Measurements from ENCODE around the gene CFAP65.

CFAP65 gene

DNA sequence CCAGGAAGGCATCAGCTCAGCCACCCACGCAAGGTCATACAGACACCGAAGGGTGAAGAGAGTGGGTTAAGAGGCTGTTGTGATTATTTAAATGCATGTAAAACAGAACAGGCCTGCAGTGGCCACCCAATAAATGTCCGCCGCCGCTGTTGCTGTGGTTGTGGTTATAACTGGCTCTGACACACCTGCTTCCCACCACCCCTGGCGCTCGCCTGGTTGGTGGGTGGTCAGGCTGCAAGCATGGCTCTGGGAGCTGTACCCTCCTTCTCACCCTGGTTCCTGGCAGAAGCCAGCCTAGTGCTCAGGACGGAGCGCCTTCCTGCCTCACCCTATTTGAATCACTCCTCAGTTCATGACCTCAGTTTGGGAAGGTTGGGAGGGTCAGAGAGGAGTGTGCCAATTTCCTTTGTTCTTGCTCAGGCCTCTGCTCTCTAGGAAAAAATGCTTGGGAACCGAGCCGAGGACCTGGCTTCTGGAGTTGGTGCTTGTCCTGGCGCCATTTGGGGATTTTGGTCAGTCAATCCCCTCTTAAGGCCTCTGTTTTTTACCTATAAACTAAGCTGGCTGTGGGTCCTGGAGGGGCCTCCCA lies 42.8 kb downstream of the CFAP65 start:
- Histone ChIP-seq H4K8ac (ENCODE audit: low read depth, low read length) (no peak overlapping the region), H3K4me1 (ENCODE audit: control insufficient read depth in 1 of 2, insufficient read depth in 2 of 2, low read length in 2 of 2) (peaks cover 23 to 30% of the 10 kb centered on the region in 2 experiments), H3K79me1 (ENCODE audit: low read length) (no peaks in the 10 kb centered on the region), H2BK120ac (ENCODE audit: insufficient read depth, low read length, poor library complexity) (no peak overlapping the region), H2AK5ac (ENCODE audit: low read length) (no peak overlapping the region), H3K36me3 (ENCODE audit: control insufficient read depth in 1 of 2, insufficient read depth in 2 of 2, low read length in 2 of 2) (no peaks in the 10 kb centered on the region), H3K4ac (ENCODE audit: low read depth, low read length) (no peak overlapping the region), H4K91ac (ENCODE audit: low read depth, low read length) (no peak overlapping the region), H3K27me3 (ENCODE audit: insufficient read depth, low read length) (peaks cover 63% of the 10 kb centered on the region), H3K9me3 (ENCODE audit: insufficient read depth, low read depth, low read length) (peaks cover 4% of the 10 kb centered on the region), H3K4me2 (ENCODE audit: low read length) (no peak overlapping the region), H2AFZ (ENCODE audit: insufficient read depth, low read length, poor library complexity) (no peak overlapping the region), H2BK5ac (ENCODE audit: low read depth, low read length, poor library complexity) (no peak overlapping the region), H3K4me3 (ENCODE audit: low read depth, low read length) (no peak overlapping the region), H3K27ac (ENCODE audit: low read depth, low read length) (no peak overlapping the region), H4K12ac (ENCODE audit: low read depth, low read length) (no peak overlapping the region), H2BK12ac (ENCODE audit: low read length) (no peak overlapping the region), H3K14ac (ENCODE audit: low read length) (no peak overlapping the region), H3K9ac (ENCODE audit: low read length) (no peak overlapping the region), H3K23ac (ENCODE audit: low read length) (no peak overlapping the region), H3K79me2 (ENCODE audit: control insufficient read depth, insufficient read depth, low read length, poor library complexity) (no peaks in the 10 kb centered on the region), H3K18ac (ENCODE audit: low read length) (no peak overlapping the region)
- WGBS (ENCODE audit: extremely low coverage, insufficient coverage, insufficient read length), result no CpG with 5 or more reads among the region's 12 CpGs
- no peak for DNase-seq

DNA sequence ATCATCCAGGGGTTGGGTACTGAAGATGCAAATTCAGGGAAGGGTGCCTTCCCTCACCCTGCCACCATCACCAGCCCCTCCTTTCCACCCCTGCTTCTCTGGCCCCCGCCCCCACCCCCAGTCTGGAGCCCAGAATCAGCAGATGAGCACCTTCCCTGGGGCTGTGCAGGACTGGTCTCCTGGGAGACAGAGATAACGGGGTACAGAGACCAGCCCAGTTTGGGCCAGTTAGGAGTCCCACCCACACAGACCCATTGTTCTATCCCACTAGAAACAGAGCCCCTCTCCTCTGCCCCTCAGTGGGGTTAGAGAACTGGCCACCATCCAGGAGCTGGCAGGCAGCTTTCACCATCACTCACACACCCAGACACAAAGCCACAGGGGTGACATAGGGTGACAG lies 43.6 kb downstream of the CFAP65 start:
- no peak overlapping the region for H3K4me3 ChIP-seq (ENCODE audit: low read depth, low read length)
- WGBS (ENCODE audit: extremely low coverage, insufficient coverage, insufficient read length), result no CpG with 5 or more reads among the region's 2 CpGs
- peaks cover 63% of the 10 kb centered on the region for H3K27me3 ChIP-seq (ENCODE audit: insufficient read depth, low read length)
- no peak overlapping the region for H3K18ac ChIP-seq (ENCODE audit: low read length)
- H3K79me2 ChIP-seq (ENCODE audit: control insufficient read depth, insufficient read depth, low read length, poor library complexity), result no peaks in the 10 kb centered on the region
- no peaks in the 10 kb centered on the region for H3K79me1 ChIP-seq (ENCODE audit: low read length)
- H3K36me3 ChIP-seq (ENCODE audit: control insufficient read depth in 1 of 2, insufficient read depth in 2 of 2, low read length in 2 of 2), result no peaks in the 10 kb centered on the region
- H3K9me3 ChIP-seq (ENCODE audit: insufficient read depth, low read depth, low read length), result peaks cover 9% of the 10 kb centered on the region
- no peak overlapping the region for H2AK5ac ChIP-seq (ENCODE audit: low read length)
- H4K8ac ChIP-seq (ENCODE audit: low read depth, low read length), result no peak overlapping the region
- H3K4me1 ChIP-seq (ENCODE audit: control insufficient read depth in 1 of 2, insufficient read depth in 2 of 2, low read length in 2 of 2), result peaks cover 22 to 30% of the 10 kb centered on the region in 2 experiments
- H3K9ac ChIP-seq (ENCODE audit: low read length), result no peak overlapping the region
- no peak overlapping the region for H2BK12ac ChIP-seq (ENCODE audit: low read length)
- no peak overlapping the region for H2BK120ac ChIP-seq (ENCODE audit: insufficient read depth, low read length, poor library complexity)
- H3K27ac ChIP-seq (ENCODE audit: low read depth, low read length), result no peak overlapping the region
- no peak overlapping the region for H2BK5ac ChIP-seq (ENCODE audit: low read depth, low read length, poor library complexity)
- H3K4ac ChIP-seq (ENCODE audit: low read depth, low read length), result no peak overlapping the region
- no peak for DNase-seq
- H4K12ac ChIP-seq (ENCODE audit: low read depth, low read length), result no peak overlapping the region
- H4K91ac ChIP-seq (ENCODE audit: low read depth, low read length), result no peak overlapping the region
- no peak overlapping the region for H3K23ac ChIP-seq (ENCODE audit: low read length)
- H2AFZ ChIP-seq (ENCODE audit: insufficient read depth, low read length, poor library complexity), result no peak overlapping the region
- no peak overlapping the region for H3K4me2 ChIP-seq (ENCODE audit: low read length)
- no peak overlapping the region for H3K14ac ChIP-seq (ENCODE audit: low read length)

DNA sequence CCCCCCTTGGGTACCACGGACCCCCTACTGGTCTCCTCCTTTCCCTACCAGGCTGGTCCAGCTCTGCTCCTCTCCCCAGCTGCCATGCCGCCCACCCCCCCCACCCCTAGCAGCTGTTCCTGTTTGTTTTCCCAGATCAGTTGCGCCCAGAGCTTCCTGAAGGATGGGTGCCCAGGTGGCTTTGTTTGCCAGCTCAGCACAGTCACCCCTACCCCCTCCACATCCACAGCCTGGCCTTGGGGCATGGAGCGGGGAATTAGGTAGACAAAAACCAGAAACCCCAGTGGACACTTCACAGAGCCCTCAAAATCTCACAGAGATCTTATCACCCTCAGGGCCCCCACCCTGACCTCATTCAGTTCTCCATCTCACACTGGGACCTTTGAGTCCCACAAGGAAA lies 44.4 kb downstream of the CFAP65 start:
- Histone ChIP-seq H2AFZ (ENCODE audit: insufficient read depth, low read length, poor library complexity) (no peak overlapping the region), H3K9me3 (ENCODE audit: insufficient read depth, low read depth, low read length) (peaks cover 9% of the 10 kb centered on the region), H3K23ac (ENCODE audit: low read length) (no peak overlapping the region), H3K79me2 (ENCODE audit: control insufficient read depth, insufficient read depth, low read length, poor library complexity) (no peaks in the 10 kb centered on the region), H2BK120ac (ENCODE audit: insufficient read depth, low read length, poor library complexity) (no peak overlapping the region), H3K14ac (ENCODE audit: low read length) (no peak overlapping the region), H3K18ac (ENCODE audit: low read length) (no peak overlapping the region), H3K79me1 (ENCODE audit: low read length) (no peaks in the 10 kb centered on the region), H3K4me1 (ENCODE audit: control insufficient read depth in 1 of 2, insufficient read depth in 2 of 2, low read length in 2 of 2) (peaks cover 16 to 26% of the 10 kb centered on the region in 2 experiments), H3K27me3 (ENCODE audit: insufficient read depth, low read length) (peaks cover 63% of the 10 kb centered on the region), H3K4me2 (ENCODE audit: low read length) (no peak overlapping the region), H3K4ac (ENCODE audit: low read depth, low read length) (no peak overlapping the region), H4K12ac (ENCODE audit: low read depth, low read length) (no peak overlapping the region), H4K8ac (ENCODE audit: low read depth, low read length) (no peak overlapping the region), H2AK5ac (ENCODE audit: low read length) (no peak overlapping the region), H3K4me3 (ENCODE audit: low read depth, low read length) (no peak overlapping the region), H3K27ac (ENCODE audit: low read depth, low read length) (no peak overlapping the region), H2BK5ac (ENCODE audit: low read depth, low read length, poor library complexity) (no peak overlapping the region), H4K91ac (ENCODE audit: low read depth, low read length) (no peak overlapping the region), H2BK12ac (ENCODE audit: low read length) (no peak overlapping the region), H3K36me3 (ENCODE audit: control insufficient read depth in 1 of 2, insufficient read depth in 2 of 2, low read length in 2 of 2) (no peaks in the 10 kb centered on the region), H3K9ac (ENCODE audit: low read length) (no peak overlapping the region)
- no peak for DNase-seq
- WGBS (ENCODE audit: extremely low coverage, insufficient coverage, insufficient read length), result no CpG with 5 or more reads among the region's 4 CpGs

DNA sequence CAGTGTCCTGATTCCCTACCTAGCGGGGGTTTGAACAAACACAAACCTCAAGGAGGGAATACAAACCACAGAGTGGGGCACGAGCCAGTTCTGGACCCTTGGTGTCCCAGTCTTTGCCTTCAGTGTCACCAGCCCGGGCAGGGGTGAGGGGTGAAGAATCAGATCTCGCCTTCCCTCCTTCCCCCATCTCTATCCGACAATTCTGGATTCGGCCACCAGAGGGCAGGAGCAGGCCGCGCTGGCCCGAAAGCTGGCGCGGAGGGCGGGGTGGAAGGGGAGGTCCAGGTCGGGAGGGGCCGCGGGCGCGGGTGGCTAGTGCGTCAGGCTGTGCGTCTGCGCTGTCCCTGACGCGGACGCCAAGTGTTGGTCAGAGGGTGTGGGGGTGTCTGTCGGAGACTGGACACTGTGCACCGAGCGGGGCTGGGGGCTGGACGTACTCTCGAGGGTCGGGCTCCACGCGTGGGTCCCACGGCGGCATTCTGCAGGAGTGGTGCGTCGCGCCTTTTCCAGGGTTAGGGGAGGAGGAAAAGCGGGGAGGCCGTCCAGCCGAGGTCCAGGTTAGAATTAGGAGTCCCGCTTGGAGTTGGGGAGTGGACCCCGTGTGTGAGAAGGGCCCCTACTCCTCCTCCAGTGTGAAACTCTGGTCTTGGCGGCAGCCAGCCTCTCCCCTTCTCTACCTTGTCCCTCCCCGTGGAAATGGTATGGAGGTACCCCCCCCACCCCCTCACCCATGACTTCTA lies 45.2 kb downstream of the CFAP65 start:
- Histone ChIP-seq H3K79me1 (ENCODE audit: low read length) (no peaks in the 10 kb centered on the region), H3K23ac (ENCODE audit: low read length) (no peak overlapping the region), H3K27me3 (ENCODE audit: insufficient read depth, low read length) (peaks cover 63% of the 10 kb centered on the region), H3K9ac (ENCODE audit: low read length) (no peak overlapping the region), H3K4ac (ENCODE audit: low read depth, low read length) (no peak overlapping the region), H3K9me3 (ENCODE audit: insufficient read depth, low read depth, low read length) (peaks cover 13% of the 10 kb centered on the region), H3K14ac (ENCODE audit: low read length) (no peak overlapping the region), H3K4me2 (ENCODE audit: low read length) (peak overlapping the region; percentile 68), H4K12ac (ENCODE audit: low read depth, low read length) (no peak overlapping the region), H3K36me3 (ENCODE audit: control insufficient read depth in 1 of 2, insufficient read depth in 2 of 2, low read length in 2 of 2) (no peaks in the 10 kb centered on the region), H4K8ac (ENCODE audit: low read depth, low read length) (peak overlapping the region; percentile 36), H3K18ac (ENCODE audit: low read length) (no peak overlapping the region), H3K79me2 (ENCODE audit: control insufficient read depth, insufficient read depth, low read length, poor library complexity) (no peaks in the 10 kb centered on the region), H3K27ac (ENCODE audit: low read depth, low read length) (no peak overlapping the region), H2BK12ac (ENCODE audit: low read length) (no peak overlapping the region), H2BK120ac (ENCODE audit: insufficient read depth, low read length, poor library complexity) (no peak overlapping the region), H4K91ac (ENCODE audit: low read depth, low read length) (no peak overlapping the region), H3K4me1 (ENCODE audit: control insufficient read depth in 1 of 2, insufficient read depth in 2 of 2, low read length in 2 of 2) (peaks cover 13 to 26% of the 10 kb centered on the region in 2 experiments), H3K4me3 (ENCODE audit: low read depth, low read length) (no peak overlapping the region), H2BK5ac (ENCODE audit: low read depth, low read length, poor library complexity) (no peak overlapping the region), H2AK5ac (ENCODE audit: low read length) (no peak overlapping the region), H2AFZ (ENCODE audit: insufficient read depth, low read length, poor library complexity) (peak overlapping the region; percentile 63)
- WGBS (ENCODE audit: extremely low coverage, insufficient coverage, insufficient read length), result no CpG with 5 or more reads among the region's 43 CpGs
- DNase-seq, result peak; percentile 78 to 90

Measured in trophoblast cell (in vitro differentiated cells and primary cell).